HG03575 (cell line): ENCODE data around the gene USP49.
"Not testable (repeated sequence)": the region's sequence is repeated elsewhere in the genome, so short reads cannot be mapped to it uniquely, and the experiment has no call there.

Experiments
- ATAC-seq: cut with Tn5 transposase; IDR thresholded peaks from one replicate; pipeline ENCODE4 v1.9.1; 2021; ENCODE audit not compliant: unreplicated experiment, insufficient number of reproducible peaks, low FRiP score; ENCODE audit errors: extremely low read depth

Gene USP49

GRCh38 chr6:41895300-41896233 lies at the start of gene USP49:
USP49 (minus strand) TSS chr6:41895375; CDS start chr6:41806983, 88,392 bp downstream.
- ATAC-seq: peak; percentile 30

- no peak for ATAC-seq
Measured at GRCh38 chr6:41943456-41943855, 48.3 kb upstream of the USP49 start.

GRCh38 chr6:41942882-41943281 lies 47.7 kb upstream of the USP49 start:
- ATAC-seq: not testable (repeated sequence)

- no peak for ATAC-seq
Measured at GRCh38 chr6:41942067-41942851, 47.1 kb upstream of the USP49 start.

GRCh38 chr6:41941280-41942066 lies 46.3 kb upstream of the USP49 start, which contains the start of gene CCND3:
CCND3 (minus strand) TSS chr6:41941808; CDS start chr6:41941649, 159 bp downstream.
- ATAC-seq: no peak

- ATAC-seq: no peak
Measured at GRCh38 chr6:41940759-41941279, 45.6 kb upstream of the USP49 start.

- no peak for ATAC-seq
Measured at GRCh38 chr6:41939848-41940758, 44.9 kb upstream of the USP49 start.

GRCh38 chr6:41939176-41939847 lies 44.1 kb upstream of the USP49 start:
- ATAC-seq: no peak

- ATAC-seq: no peak
Measured at GRCh38 chr6:41938590-41939175, 43.5 kb upstream of the USP49 start.

- ATAC-seq: no peak
Measured at GRCh38 chr6:41937861-41938574, 42.8 kb upstream of the USP49 start.

- no peak for ATAC-seq
Measured at GRCh38 chr6:41937472-41937860, 42.3 kb upstream of the USP49 start.

GRCh38 chr6:41936073-41936837 lies 41.1 kb upstream of the USP49 start:
- ATAC-seq: no peak

- ATAC-seq: no peak
Measured at GRCh38 chr6:41935685-41936072, 40.5 kb upstream of the USP49 start.

- no peak for ATAC-seq
Measured at GRCh38 chr6:41935193-41935574, 40.0 kb upstream of the USP49 start.

GRCh38 chr6:41934278-41935192 lies 39.4 kb upstream of the USP49 start:
- no peak for ATAC-seq
